NT2/D1 (cell line): ENCODE data around the gene ZNF669.
"Not testable (repeated sequence)": the region's sequence is repeated elsewhere in the genome, so short reads cannot be mapped to it uniquely, and the experiment has no call there.

Experiments used
- SUZ12 ChIP-seq: IDR thresholded peaks from 2 replicates; pipeline ENCODE4 v1.6.1; 2011; ENCODE audit not compliant: insufficient read length, insufficient read depth; ENCODE audit errors: extremely low read depth
- YY1 ChIP-seq: IDR thresholded peaks from 2 replicates; pipeline ENCODE4 v1.6.1; 2011; ENCODE audit not compliant: insufficient read length, insufficient read depth
- ZNF274 ChIP-seq: IDR thresholded peaks from 2 replicates; pipeline ENCODE4 v1.6.1; 2011; ENCODE audit warnings: mild to moderate bottlenecking, low read depth, low read length

DNA sequence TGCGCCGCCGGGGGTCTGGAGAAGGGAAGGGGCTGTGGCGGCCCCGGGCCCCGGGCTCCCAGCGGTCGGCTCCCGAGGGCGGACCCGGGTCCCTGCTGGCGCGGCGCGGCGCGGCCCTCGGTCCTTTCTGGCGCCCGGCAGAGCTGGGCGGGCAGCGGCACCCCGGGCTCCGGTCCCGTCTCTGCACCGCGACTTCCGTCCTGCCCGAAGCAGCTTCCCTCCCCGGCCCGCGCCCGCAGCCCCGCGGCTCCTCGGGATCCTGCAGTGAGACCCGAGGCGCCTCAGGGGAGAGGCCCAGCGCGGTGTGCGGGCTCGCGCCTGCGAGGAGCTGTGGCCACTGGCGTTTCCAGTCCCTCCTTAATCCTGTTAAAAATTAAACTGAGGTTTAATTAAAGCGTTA is 22.4 kb upstream of the ZNF669 start:
- TF ChIP-seq YY1, SUZ12, ZNF274: not testable (repeated sequence)
